ENCODE measurements around the gene DOCK7. TPM values are rescaled to one million over a fixed set of nuclear protein-coding genes. Genes with fewer than 3 reads are reported as not detected.

DOCK7 gene
- total RNA-seq, 4 donors from 2014 or later, result 23.4 to 47.0 (median 44.2) TPM

GRCh38 chr1:62608905-62609304, 79.3 kb downstream of the DOCK7 start:
- H3K9me3 ChIP-seq, result no peaks in the 10 kb centered on the region
- peaks cover 4% of the 10 kb centered on the region for H3K36me3 ChIP-seq
- H3K27ac ChIP-seq, result no peak overlapping the region
- no peak overlapping the region for H3K4me3 ChIP-seq
- DNase-seq (ENCODE audit: low spot score in 2 of 2), result no peak
- TF ChIP-seq CTCF (IDR thresholded peaks at IDR 0.05) (no peak), EP300 (IDR thresholded peaks at IDR 0.05) (no peak), POLR2A (IDR thresholded peaks at IDR 0.05) (no peak), POLR2AphosphoS5 (IDR thresholded peaks at IDR 0.05) (no peak)
- H3K27me3 ChIP-seq, result no peaks in the 10 kb centered on the region
- H3K4me1 ChIP-seq, result no peaks in the 10 kb centered on the region

- no peak overlapping the region for H3K4me3 ChIP-seq
- DNase-seq (ENCODE audit: low spot score in 2 of 2), result no peak
- H3K27ac ChIP-seq, result no peak overlapping the region
- no peaks in the 10 kb centered on the region for H3K36me3 ChIP-seq
- no peaks in the 10 kb centered on the region for H3K27me3 ChIP-seq
- no peaks in the 10 kb centered on the region for H3K4me1 ChIP-seq
- no peaks in the 10 kb centered on the region for H3K9me3 ChIP-seq
- WGBS, result 93% methylated on average over 2 of the region's 2 CpGs
- TF ChIP-seq CTCF (IDR thresholded peaks at IDR 0.05) (no peak), POLR2AphosphoS5 (IDR thresholded peaks at IDR 0.05) (no peak), EP300 (IDR thresholded peaks at IDR 0.05) (no peak), POLR2A (IDR thresholded peaks at IDR 0.05) (no peak)
Measured at GRCh38 chr1:62601457-62601856, 86.7 kb downstream of the DOCK7 start.

- no peak for DNase-seq (ENCODE audit: low spot score in 2 of 2)
- Histone ChIP-seq H3K27me3 (no peaks in the 10 kb centered on the region), H3K4me1 (no peaks in the 10 kb centered on the region), H3K4me3 (no peak overlapping the region), H3K9me3 (no peaks in the 10 kb centered on the region), H3K36me3 (no peaks in the 10 kb centered on the region), H3K27ac (no peak overlapping the region)
- TF ChIP-seq POLR2A (IDR thresholded peaks at IDR 0.05), result no peak
- TF ChIP-seq EP300 (IDR thresholded peaks at IDR 0.05), result no peak
- TF ChIP-seq POLR2AphosphoS5 (IDR thresholded peaks at IDR 0.05), result no peak
- no peak for TF ChIP-seq CTCF (IDR thresholded peaks at IDR 0.05)
- whole genome bisulfite sequencing, result 93% methylated on average over 5 of the region's 5 CpGs
Measured at GRCh38 chr1:62599044-62599443, 89.1 kb downstream of the DOCK7 start.

- H3K4me3 ChIP-seq, result no peak within 1 kb of the TSS
- no peaks in the 10 kb centered on the region for H3K27me3 ChIP-seq
- H3K27ac ChIP-seq, result no peak within 1 kb of the TSS
- TF ChIP-seq POLR2A (IDR thresholded peaks at IDR 0.05) (no peak), EP300 (IDR thresholded peaks at IDR 0.05) (no peak), POLR2AphosphoS5 (IDR thresholded peaks at IDR 0.05) (no peak), CTCF (IDR thresholded peaks at IDR 0.05) (no peak)
- 91% methylated on average over 3 of the region's 3 CpGs for WGBS
- H3K9me3 ChIP-seq, result no peaks in the 10 kb centered on the region
- H3K4me1 ChIP-seq, result no peaks in the 10 kb centered on the region
- no peak for DNase-seq (ENCODE audit: low spot score in 2 of 2)
- no peaks in the 10 kb centered on the region for H3K36me3 ChIP-seq
Measured at GRCh38 chr1:62597281-62597680, 90.9 kb downstream of the DOCK7 start, which contains the start of gene ANGPTL3. TSS of gene ANGPTL3 (plus strand) at chr1:62597520. CDS start at chr1:62597567, 47 bp downstream.

- TF ChIP-seq POLR2AphosphoS5 (IDR thresholded peaks at IDR 0.05) (no peak), EP300 (IDR thresholded peaks at IDR 0.05) (no peak), CTCF (IDR thresholded peaks at IDR 0.05) (no peak), POLR2A (IDR thresholded peaks at IDR 0.05) (no peak)
- 94% methylated on average over 3 of the region's 3 CpGs for WGBS
- Histone ChIP-seq H3K4me3 (no peak overlapping the region), H3K9me3 (no peaks in the 10 kb centered on the region), H3K4me1 (no peaks in the 10 kb centered on the region), H3K27me3 (no peaks in the 10 kb centered on the region), H3K36me3 (no peaks in the 10 kb centered on the region), H3K27ac (no peak overlapping the region)
- no peak for DNase-seq (ENCODE audit: low spot score in 2 of 2)
Measured at GRCh38 chr1:62595647-62596046, 92.5 kb downstream of the DOCK7 start.

Data from suprapubic skin (tissue), 4 donors.